ENCODE results near the gene MESP2.

DNA sequence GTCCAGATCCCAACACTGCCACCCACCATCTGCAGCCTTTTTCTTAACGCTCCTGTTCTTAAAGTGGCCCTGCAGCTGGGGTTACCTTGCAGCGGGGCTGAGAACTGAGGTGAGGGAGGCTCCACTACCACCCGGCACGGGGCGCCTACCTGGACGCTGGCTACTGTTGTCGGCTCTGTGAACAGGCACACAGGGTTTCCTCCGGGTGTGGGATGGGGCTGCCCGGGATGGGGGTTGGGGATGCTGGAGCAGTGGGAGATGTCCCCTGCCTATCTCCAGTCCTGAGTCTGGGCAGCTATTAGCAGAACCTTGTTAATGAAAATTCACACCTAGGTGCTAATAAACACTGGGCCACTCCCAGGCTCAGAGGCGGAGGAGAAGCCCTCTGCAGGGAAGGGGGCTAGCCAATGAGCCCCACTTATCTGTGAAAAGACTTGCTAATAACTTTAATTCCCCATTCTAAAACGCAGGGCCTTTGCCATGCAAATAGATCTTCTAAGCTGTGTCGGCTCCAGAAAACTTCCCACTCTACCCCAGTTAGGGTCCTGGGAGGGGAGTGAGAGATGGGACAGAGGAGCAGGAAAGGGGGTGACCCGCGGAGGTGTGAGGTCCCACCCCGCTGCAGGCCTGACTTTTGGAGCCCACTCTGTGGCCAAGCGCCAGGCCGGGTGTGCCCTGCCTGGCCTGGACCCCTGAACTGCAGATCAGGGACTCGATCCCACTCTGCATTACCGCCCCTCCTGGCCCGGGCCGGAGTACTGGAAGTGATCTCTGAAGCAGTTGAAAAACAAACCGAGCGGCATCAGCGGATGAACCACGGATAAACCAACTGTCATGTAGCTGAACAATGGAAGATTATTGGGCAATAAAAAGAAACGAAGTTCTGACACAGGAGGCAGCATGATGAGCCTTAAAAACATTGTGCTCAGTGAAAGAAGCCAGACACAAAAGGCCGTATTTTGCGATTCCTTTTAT, 28.1 kb upstream of the MESP2 start:
- TF ChIP-seq CTCF (IDR thresholded peaks at IDR 0.05) = no peak
- TF ChIP-seq POLR2A (IDR thresholded peaks at IDR 0.05) = no peak
- TF ChIP-seq EP300 (IDR thresholded peaks at IDR 0.05) = no peak

Measured in ovary (tissue), 3 donors.